ENCODE data around the gene ADRM1.

ADRM1 gene

GRCh38 chr20:62287129-62287528 is 15.7 kb upstream of the ADRM1 start:
- Histone ChIP-seq H3K9ac (no peak overlapping the region), H2AFZ (no peak overlapping the region), H3K4me1 (no peaks in the 10 kb centered on the region), H3K9me3 (ENCODE audit: control insufficient read depth, low read length) (no peaks in the 10 kb centered on the region), H3K4me2 (ENCODE audit: low read length) (no peak overlapping the region), H3K27ac (no peak overlapping the region), H3K27me3 (ENCODE audit: control insufficient read depth, insufficient read depth, low read length) (no peaks in the 10 kb centered on the region), H3K79me2 (no peaks in the 10 kb centered on the region), H3K36me3 (ENCODE audit: control insufficient read depth, insufficient read depth, low read length) (no peaks in the 10 kb centered on the region), H3K4me3 (ENCODE audit: low read depth, low read length) (no peak overlapping the region)
- no peak for TF ChIP-seq CTCF (IDR thresholded peaks at IDR 0.05)

- H3K27me3 ChIP-seq (ENCODE audit: control insufficient read depth, insufficient read depth, low read length): no peaks in the 10 kb centered on the region
- H3K79me2 ChIP-seq: no peaks in the 10 kb centered on the region
- no peak overlapping the region for H3K27ac ChIP-seq
- H3K9me3 ChIP-seq (ENCODE audit: control insufficient read depth, low read length): no peaks in the 10 kb centered on the region
- no peak overlapping the region for H3K4me2 ChIP-seq (ENCODE audit: low read length)
- no peak overlapping the region for H3K9ac ChIP-seq
- H3K36me3 ChIP-seq (ENCODE audit: control insufficient read depth, insufficient read depth, low read length): no peaks in the 10 kb centered on the region
- TF ChIP-seq CTCF (IDR thresholded peaks at IDR 0.05): no peak
- no peak overlapping the region for H2AFZ ChIP-seq
- H3K4me1 ChIP-seq: no peaks in the 10 kb centered on the region
- no peak overlapping the region for H3K4me3 ChIP-seq (ENCODE audit: low read depth, low read length)
These were observed 14.8 kb upstream of the ADRM1 start for GRCh38 chr20:62287759-62288534.

GRCh38 chr20:62288535-62289105 is 14.2 kb upstream of the ADRM1 start:
- no peak overlapping the region for H3K27ac ChIP-seq

GRCh38 chr20:62289131-62289530 is 13.7 kb upstream of the ADRM1 start:
- H3K27me3 ChIP-seq (ENCODE audit: control insufficient read depth, insufficient read depth, low read length): no peaks in the 10 kb centered on the region
- no peaks in the 10 kb centered on the region for H3K79me2 ChIP-seq
- no peaks in the 10 kb centered on the region for H3K9me3 ChIP-seq (ENCODE audit: control insufficient read depth, low read length)
- H3K36me3 ChIP-seq (ENCODE audit: control insufficient read depth, insufficient read depth, low read length): no peaks in the 10 kb centered on the region
- no peak overlapping the region for H2AFZ ChIP-seq
- no peak overlapping the region for H3K9ac ChIP-seq
- no peak overlapping the region for H3K4me3 ChIP-seq (ENCODE audit: low read depth, low read length)
- H3K4me2 ChIP-seq (ENCODE audit: low read length): no peak overlapping the region
- no peak for TF ChIP-seq CTCF (IDR thresholded peaks at IDR 0.05)
- no peak overlapping the region for H3K27ac ChIP-seq
- no peaks in the 10 kb centered on the region for H3K4me1 ChIP-seq

More at GRCh38 chr20:62288535-62289105, 14.2 kb upstream of the ADRM1 start:
- H3K9me3 ChIP-seq (ENCODE audit: control insufficient read depth, low read length): no peaks in the 10 kb centered on the region
- H3K4me1 ChIP-seq: no peaks in the 10 kb centered on the region
- no peak overlapping the region for H3K4me3 ChIP-seq (ENCODE audit: low read depth, low read length)
- no peak for TF ChIP-seq CTCF (IDR thresholded peaks at IDR 0.05)
- H3K9ac ChIP-seq: no peak overlapping the region
- H3K79me2 ChIP-seq: no peaks in the 10 kb centered on the region
- H3K4me2 ChIP-seq (ENCODE audit: low read length): no peak overlapping the region
- H3K36me3 ChIP-seq (ENCODE audit: control insufficient read depth, insufficient read depth, low read length): no peaks in the 10 kb centered on the region
- no peaks in the 10 kb centered on the region for H3K27me3 ChIP-seq (ENCODE audit: control insufficient read depth, insufficient read depth, low read length)
- no peak overlapping the region for H2AFZ ChIP-seq

GRCh38 chr20:62289898-62290297 is 12.9 kb upstream of the ADRM1 start:
- Histone ChIP-seq H3K27ac (no peak overlapping the region), H3K4me3 (ENCODE audit: low read depth, low read length) (no peak overlapping the region), H3K4me1 (no peaks in the 10 kb centered on the region), H3K9me3 (ENCODE audit: control insufficient read depth, low read length) (no peaks in the 10 kb centered on the region), H2AFZ (no peak overlapping the region), H3K4me2 (ENCODE audit: low read length) (no peak overlapping the region), H3K27me3 (ENCODE audit: control insufficient read depth, insufficient read depth, low read length) (no peaks in the 10 kb centered on the region), H3K79me2 (no peaks in the 10 kb centered on the region), H3K36me3 (ENCODE audit: control insufficient read depth, insufficient read depth, low read length) (no peaks in the 10 kb centered on the region), H3K9ac (no peak overlapping the region)
- TF ChIP-seq CTCF (IDR thresholded peaks at IDR 0.05): no peak
